Uterus (tissue), 4 donors: Measurements from ENCODE around the gene STIM1. TPM values are rescaled to one million over a fixed set of nuclear protein-coding genes. Genes with fewer than 3 reads are reported as not detected.

Experiments used
- DNase-seq, 2 donors: peaks; one replicate each; pipeline ENCODE4 v3.0.0-alpha.2; 2019 to 2020
- H3K27ac ChIP-seq, 2 donors: fragments of 200-600 bp; sonication (generic); 1 replicate in 1 of 2; 2 replicates in 1 of 2; pipeline ENCODE4 v1.5.1; 2016 to 2018
- H3K27me3 ChIP-seq, 2 donors: fragments of 200-600 bp; sonication (generic); one replicate each; pipeline ENCODE4 v1.5.1; 2018 to 2019; ENCODE audit warnings: control low read depth in 1 of 2
- H3K36me3 ChIP-seq, 2 donors: fragments of 200-600 bp; sonication (generic); one replicate each; pipeline ENCODE4 v1.5.1; 2019; ENCODE audit warnings: control low read depth in 1 of 2
- H3K4me1 ChIP-seq, 2 donors: fragments of 200-600 bp; sonication (generic); one replicate each; pipeline ENCODE4 v1.5.1; 2018 to 2019; ENCODE audit warnings: control low read depth in 1 of 2
- H3K4me3 ChIP-seq, 2 donors: fragments of 200-600 bp; sonication (generic); 1 replicate in 1 of 2; 2 replicates in 1 of 2; pipeline ENCODE4 v1.5.1; 2018 to 2019; ENCODE audit warnings: mild to moderate bottlenecking in 1 of 2
- H3K9me3 ChIP-seq, 2 donors: fragments of 200-600 bp; sonication (generic); one replicate each; pipeline ENCODE4 v1.5.1; 2019; ENCODE audit warnings: control low read depth in 1 of 2
- POLR2A ChIP-seq, 2 donors: fragments of 450-650 bp; IDR thresholded peaks; one replicate each; pipeline ENCODE4 v1.6.1; 2016; ENCODE audit warnings: antibody characterized with exemption in 2 of 2, mild to moderate bottlenecking in 1 of 2, moderate library complexity in 1 of 2
- intact Hi-C: fragments of 100-400 bp; cut with DNase I; formaldehyde crosslinking; loops from one replicate; pipeline ENCODE4 v1.15.1; 2023; ENCODE audit warnings: low total_unique reads
- total RNA-seq, 4 donors: library from RNA; depleted of rRNA in 3 of 4; stranded (reverse); fragments of >200 nt in 3 of 4; gene quantifications; one replicate each; pipeline versions ENCODE4 v1.1.0 to v1.2.4, GENCODE V29; 2014 to 2023
- TF ChIP-seq, protein P1 (sequence below), 4 experiments: fragments of 200-600 bp in 2 of 4; fragments of 450-650 bp in 2 of 4; sonication (generic) in 2 of 4; IDR thresholded peaks; one replicate each; pipeline ENCODE4 v1.5.1; 2016 to 2019; ENCODE audit warnings: antibody characterized with exemption in 4 of 4, mild to moderate bottlenecking in 2 of 4, moderate library complexity in 1 of 4
- donor health status: DM: yes; HTN: yes; CAD: no.

The STIM1 gene
- total RNA-seq, 4 donors from 2014 or later: 37.6 to 114 (median 56.3) TPM

DNA sequence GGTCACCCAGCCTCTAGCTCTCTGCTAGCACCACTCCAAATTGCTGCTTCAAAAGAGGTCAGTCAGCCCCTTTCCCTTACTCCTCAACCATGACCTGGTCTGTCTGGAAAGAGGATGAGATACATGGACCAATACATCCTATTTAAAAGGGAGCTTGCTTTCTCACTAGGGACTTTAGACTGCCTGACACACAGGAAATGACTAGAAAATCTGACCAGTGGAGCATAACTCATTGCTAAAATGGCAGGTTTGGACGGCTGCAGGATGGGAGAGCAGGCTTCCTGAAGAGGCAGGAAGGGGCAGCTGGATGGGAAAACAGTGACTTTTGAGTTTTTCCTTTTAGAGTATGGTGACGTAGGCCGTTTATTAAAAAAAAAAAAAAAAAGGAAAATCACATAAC, 25.3 kb downstream of the STIM1 start:
- Histone ChIP-seq H3K4me3 (no peak overlapping the region), H3K4me1 (no peaks in the 10 kb centered on the region), H3K27ac (peak overlapping the region; percentile 39 to 54), H3K27me3 (no peaks in the 10 kb centered on the region), H3K36me3 (no peaks in the 10 kb centered on the region), H3K9me3 (no peaks in the 10 kb centered on the region)
- DNase-seq: no peak
- TF ChIP-seq, protein P1, sequence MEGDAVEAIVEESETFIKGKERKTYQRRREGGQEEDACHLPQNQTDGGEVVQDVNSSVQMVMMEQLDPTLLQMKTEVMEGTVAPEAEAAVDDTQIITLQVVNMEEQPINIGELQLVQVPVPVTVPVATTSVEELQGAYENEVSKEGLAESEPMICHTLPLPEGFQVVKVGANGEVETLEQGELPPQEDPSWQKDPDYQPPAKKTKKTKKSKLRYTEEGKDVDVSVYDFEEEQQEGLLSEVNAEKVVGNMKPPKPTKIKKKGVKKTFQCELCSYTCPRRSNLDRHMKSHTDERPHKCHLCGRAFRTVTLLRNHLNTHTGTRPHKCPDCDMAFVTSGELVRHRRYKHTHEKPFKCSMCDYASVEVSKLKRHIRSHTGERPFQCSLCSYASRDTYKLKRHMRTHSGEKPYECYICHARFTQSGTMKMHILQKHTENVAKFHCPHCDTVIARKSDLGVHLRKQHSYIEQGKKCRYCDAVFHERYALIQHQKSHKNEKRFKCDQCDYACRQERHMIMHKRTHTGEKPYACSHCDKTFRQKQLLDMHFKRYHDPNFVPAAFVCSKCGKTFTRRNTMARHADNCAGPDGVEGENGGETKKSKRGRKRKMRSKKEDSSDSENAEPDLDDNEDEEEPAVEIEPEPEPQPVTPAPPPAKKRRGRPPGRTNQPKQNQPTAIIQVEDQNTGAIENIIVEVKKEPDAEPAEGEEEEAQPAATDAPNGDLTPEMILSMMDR (IDR thresholded peaks at IDR 0.05): no peak
- no peak for TF ChIP-seq POLR2A (IDR thresholded peaks at IDR 0.05)
- intact Hi-C loops: no loop called here

DNA sequence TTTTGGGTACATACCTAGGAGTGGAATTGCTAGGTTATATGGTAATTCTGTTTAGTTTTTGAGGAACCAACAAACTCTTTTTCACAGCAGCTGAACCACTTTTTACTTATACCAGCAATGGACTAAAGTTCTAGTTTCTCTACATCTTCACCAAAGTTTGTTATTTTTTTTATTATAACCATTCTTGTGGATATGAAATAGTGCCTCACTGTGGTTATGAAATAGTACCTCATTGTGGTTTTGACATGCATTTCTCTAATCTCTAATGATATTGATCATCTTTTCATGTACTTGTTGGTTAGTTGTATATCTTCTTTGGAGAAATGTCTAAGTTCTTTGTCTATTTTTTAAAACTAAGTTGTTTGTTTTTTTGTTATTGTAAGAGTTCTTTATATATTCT, 27.2 kb downstream of the STIM1 start:
- H3K36me3 ChIP-seq: no peaks in the 10 kb centered on the region
- no peak for TF ChIP-seq POLR2A (IDR thresholded peaks at IDR 0.05)
- TF ChIP-seq, protein P1 (IDR thresholded peaks at IDR 0.05): no peak
- no peak for DNase-seq
- no peaks in the 10 kb centered on the region for H3K27me3 ChIP-seq
- intact Hi-C loops: no loop called here
- no peak overlapping the region for H3K4me3 ChIP-seq
- H3K4me1 ChIP-seq: no peaks in the 10 kb centered on the region
- H3K27ac ChIP-seq: no peak overlapping the region
- no peaks in the 10 kb centered on the region for H3K9me3 ChIP-seq

DNA sequence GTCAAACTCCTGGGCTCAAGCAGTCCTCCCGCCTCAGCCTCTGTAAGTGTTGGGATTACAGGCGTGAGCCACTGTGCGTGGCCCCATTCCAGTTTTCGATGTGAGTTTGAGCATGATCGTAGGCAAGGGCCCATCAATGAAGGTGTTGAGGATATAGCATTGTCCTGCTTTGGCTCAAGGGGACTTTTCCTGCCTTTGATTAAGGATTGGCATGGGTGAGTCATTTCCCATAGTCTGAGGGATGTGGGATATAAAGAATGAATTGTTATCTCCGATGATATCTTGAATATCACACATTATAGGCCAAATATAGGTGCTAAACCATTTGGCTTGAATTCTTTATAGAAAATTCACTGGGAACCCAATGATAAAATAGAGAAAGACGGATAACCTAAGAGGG, 30.4 kb downstream of the STIM1 start:
- Histone ChIP-seq H3K4me3 (no peak overlapping the region), H3K36me3 (no peaks in the 10 kb centered on the region), H3K27me3 (no peaks in the 10 kb centered on the region), H3K27ac (no peak overlapping the region), H3K4me1 (no peaks in the 10 kb centered on the region), H3K9me3 (no peaks in the 10 kb centered on the region)
- no peak for DNase-seq
- TF ChIP-seq, protein P1 (IDR thresholded peaks at IDR 0.05): no peak
- TF ChIP-seq POLR2A (IDR thresholded peaks at IDR 0.05): no peak
- intact Hi-C loops: no loop called here

DNA sequence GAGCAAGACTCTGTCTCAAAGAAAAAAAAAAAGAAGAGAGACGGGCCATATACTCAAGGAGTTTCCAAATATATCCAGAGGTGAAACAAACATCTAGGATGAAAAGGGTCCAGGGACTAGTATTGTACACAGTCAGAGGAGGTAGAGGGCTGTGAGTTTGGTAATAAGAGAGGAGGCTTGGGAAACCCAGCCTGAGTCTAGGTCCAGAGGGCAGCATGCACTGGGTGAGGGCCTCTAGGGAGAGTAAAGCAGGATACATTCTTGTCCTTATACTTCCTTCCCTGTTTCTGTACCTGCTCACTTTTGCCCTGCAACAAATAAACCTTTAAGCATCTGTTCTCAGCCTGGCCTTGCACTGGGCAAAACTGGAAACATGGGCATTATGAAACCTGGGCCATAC, 31.5 kb downstream of the STIM1 start:
- Histone ChIP-seq H3K27me3 (no peaks in the 10 kb centered on the region), H3K4me1 (no peaks in the 10 kb centered on the region), H3K27ac (no peak overlapping the region), H3K36me3 (no peaks in the 10 kb centered on the region), H3K4me3 (no peak overlapping the region), H3K9me3 (no peaks in the 10 kb centered on the region)
- TF ChIP-seq POLR2A (IDR thresholded peaks at IDR 0.05): no peak
- TF ChIP-seq, protein P1 (IDR thresholded peaks at IDR 0.05): no peak
- no peak for DNase-seq
- intact Hi-C loops: no loop called here

DNA sequence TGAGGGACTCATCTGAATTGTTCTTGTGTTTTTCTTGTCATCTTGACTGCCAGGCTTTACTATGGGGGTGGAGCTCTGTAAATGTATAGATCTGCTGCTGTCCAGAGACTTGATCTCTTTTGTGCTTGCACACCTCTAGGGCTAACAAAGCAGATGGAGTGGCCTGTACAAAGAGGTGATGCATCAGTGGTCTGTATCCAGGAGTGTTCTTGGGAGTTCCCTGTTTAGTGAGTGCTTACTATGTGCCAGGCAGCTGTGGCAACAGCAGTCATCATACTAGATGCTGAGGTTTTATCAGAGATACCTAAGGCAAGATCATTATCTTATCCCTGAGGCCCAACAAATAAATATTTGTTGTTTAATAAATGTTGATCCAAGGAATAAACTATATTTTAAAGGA, 33.4 kb downstream of the STIM1 start:
- H3K27ac ChIP-seq: no peak overlapping the region
- no peaks in the 10 kb centered on the region for H3K4me1 ChIP-seq
- intact Hi-C loops: no loop called here
- H3K9me3 ChIP-seq: no peaks in the 10 kb centered on the region
- TF ChIP-seq, protein P1 (IDR thresholded peaks at IDR 0.05): no peak
- TF ChIP-seq POLR2A (IDR thresholded peaks at IDR 0.05): no peak
- DNase-seq: no peak
- H3K27me3 ChIP-seq: no peaks in the 10 kb centered on the region
- H3K36me3 ChIP-seq: no peaks in the 10 kb centered on the region
- no peak overlapping the region for H3K4me3 ChIP-seq
